ENCODE data around the gene SCG2. TPM values are rescaled to one million over a fixed set of nuclear protein-coding genes. Genes with fewer than 3 reads are reported as not detected.

SCG2 gene
- polyA plus RNA-seq, 1 experiment: 1.8 TPM

- CTCF ChIA-PET: interaction anchor here (0.9 kb wide), 2 partner anchors 9 to 605 kb away, joined by 3 to 5 read pairs; no protein-coding TSS in a partner anchor
- no peak for TF ChIP-seq CTCF (IDR thresholded peaks at IDR 0.05; ENCODE audit: low read depth, low read length)
- no peak overlapping the region for H3K4me3 ChIP-seq (ENCODE audit: low read depth, low read length)
- peak overlapping the region; percentile 85 for H3K27ac ChIP-seq (ENCODE audit: low read depth, low read length)
- H3K27me3 ChIP-seq (ENCODE audit: control insufficient read depth, insufficient read depth, low read length): no peaks in the 10 kb centered on the region
- H3K9me3 ChIP-seq (ENCODE audit: control insufficient read depth, insufficient read depth, low read length): no peaks in the 10 kb centered on the region
- peak; percentile 88 for DNase-seq (ENCODE audit: low read depth, low spot score)
- POLR2A ChIA-PET: interaction anchor here (0.7 kb wide), 1 partner anchor 533 kb away, joined by 4 read pairs; no protein-coding TSS in a partner anchor
Observed at GRCh38 chr2:223576873-223577272, 25.3 kb downstream of the SCG2 start.

- Histone ChIP-seq H3K27me3 (ENCODE audit: control insufficient read depth, insufficient read depth, low read length) (no peaks in the 10 kb centered on the region), H3K4me3 (ENCODE audit: low read depth, low read length) (no peak overlapping the region), H3K27ac (ENCODE audit: low read depth, low read length) (no peak overlapping the region), H3K9me3 (ENCODE audit: control insufficient read depth, insufficient read depth, low read length) (no peaks in the 10 kb centered on the region)
- ChIA-PET POLR2A (no interaction called here), CTCF (interaction anchor here (0.6 to 1.0 kb wide), 3 partner anchors 56 to 373 kb away, joined by 3 read pairs; no protein-coding TSS in a partner anchor)
- no peak for TF ChIP-seq CTCF (IDR thresholded peaks at IDR 0.05; ENCODE audit: low read depth, low read length)
- DNase-seq (ENCODE audit: low read depth, low spot score): no peak
Observed at GRCh38 chr2:223570784-223571183, 31.4 kb downstream of the SCG2 start.

GRCh38 chr2:223566396-223566795, 35.8 kb downstream of the SCG2 start:
- ChIA-PET POLR2A (interaction anchor here (0.8 kb wide), 1 partner anchor 32 kb away, joined by 6 read pairs; no protein-coding TSS in a partner anchor), CTCF (interaction anchor here (0.6 kb wide), 1 partner anchor 31 kb away, joined by 3 read pairs; no protein-coding TSS in a partner anchor)
- H3K27me3 ChIP-seq (ENCODE audit: control insufficient read depth, insufficient read depth, low read length): no peaks in the 10 kb centered on the region
- TF ChIP-seq CTCF (IDR thresholded peaks at IDR 0.05; ENCODE audit: low read depth, low read length): no peak
- no peak overlapping the region for H3K4me3 ChIP-seq (ENCODE audit: low read depth, low read length)
- H3K9me3 ChIP-seq (ENCODE audit: control insufficient read depth, insufficient read depth, low read length): no peaks in the 10 kb centered on the region; the same call in 1 of the 2 replicates
- no peak overlapping the region for H3K27ac ChIP-seq (ENCODE audit: low read depth, low read length)
- no peak for DNase-seq (ENCODE audit: low read depth, low spot score)

- POLR2A ChIA-PET: no interaction called here
Observed at GRCh38 chr2:223563462-223563861, 38.7 kb downstream of the SCG2 start.

More at GRCh38 chr2:223563462-223563861, 38.7 kb downstream of the SCG2 start:
- peak; percentile 32 for DNase-seq (ENCODE audit: low read depth, low spot score)
- Histone ChIP-seq H3K27me3 (ENCODE audit: control insufficient read depth, insufficient read depth, low read length) (no peaks in the 10 kb centered on the region), H3K4me3 (ENCODE audit: low read depth, low read length) (no peak overlapping the region), H3K9me3 (ENCODE audit: control insufficient read depth, insufficient read depth, low read length) (no peaks in the 10 kb centered on the region; the same call in 1 of the 2 replicates), H3K27ac (ENCODE audit: low read depth, low read length) (peak overlapping the region; percentile 69)
- TF ChIP-seq CTCF (IDR thresholded peaks at IDR 0.05; ENCODE audit: low read depth, low read length): no peak
- CTCF ChIA-PET: no interaction called here
